ENCODE measurements around the gene ABTB2.
A peak's percentile ranks its signal among the peaks of the same experiment; 100 is the strongest.

Gene ABTB2

DNA sequence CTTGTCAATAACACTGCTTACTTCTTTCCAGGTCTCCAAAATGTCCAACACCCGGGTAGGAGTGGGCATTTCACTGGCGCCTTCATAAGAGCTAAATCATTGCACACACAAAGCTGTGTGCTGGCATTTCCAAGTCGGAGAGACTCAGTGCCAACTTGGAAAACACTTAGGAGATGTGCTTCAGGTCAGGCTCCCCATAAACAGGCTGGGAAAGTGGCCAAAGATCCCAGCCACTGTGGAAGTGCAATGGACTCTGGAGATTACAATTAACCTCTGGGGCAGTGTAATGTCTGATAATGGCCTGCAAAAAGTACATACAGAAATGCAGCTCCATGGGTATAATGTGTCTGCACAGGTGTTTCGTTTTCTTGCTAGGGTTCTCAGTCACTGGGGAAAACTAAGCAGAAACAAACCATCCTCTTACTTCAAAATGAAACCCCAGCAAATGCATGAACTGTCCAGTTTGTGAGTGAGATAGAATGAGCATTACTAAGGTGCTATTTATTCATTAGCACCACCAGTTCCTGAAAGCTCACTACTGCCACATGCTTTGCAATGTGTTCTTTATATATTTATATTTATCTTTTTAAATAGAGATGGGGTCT is 79.0 kb downstream of the ABTB2 start:
- no peak for DNase-seq

GRCh38 chr11:34278175-34278574 is 79.6 kb downstream of the ABTB2 start:
- no peak for DNase-seq

GRCh38 chr11:34277171-34277570 is 80.6 kb downstream of the ABTB2 start:
- DNase-seq: no peak

GRCh38 chr11:34276352-34276864 is 81.4 kb downstream of the ABTB2 start:
- DNase-seq: no peak

DNA sequence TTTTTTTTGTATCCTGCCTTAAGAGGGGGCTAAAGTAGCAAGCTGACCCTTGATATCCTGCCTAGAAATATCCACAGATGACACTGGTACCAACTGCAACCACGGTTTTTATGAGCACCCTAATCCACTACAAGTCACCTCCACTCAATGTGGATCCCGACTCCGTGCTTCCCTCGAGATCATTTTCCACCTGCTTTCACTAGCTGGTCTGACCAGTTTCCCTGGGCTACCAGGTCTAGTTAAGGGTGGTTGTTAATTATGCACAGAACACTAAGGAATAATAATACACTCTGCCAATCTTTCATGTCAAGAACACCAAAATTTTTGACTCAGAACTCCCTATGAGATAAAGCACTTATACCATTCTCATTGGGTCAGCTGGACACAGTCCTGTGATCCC is 82.3 kb downstream of the ABTB2 start:
- DNase-seq: no peak

DNA sequence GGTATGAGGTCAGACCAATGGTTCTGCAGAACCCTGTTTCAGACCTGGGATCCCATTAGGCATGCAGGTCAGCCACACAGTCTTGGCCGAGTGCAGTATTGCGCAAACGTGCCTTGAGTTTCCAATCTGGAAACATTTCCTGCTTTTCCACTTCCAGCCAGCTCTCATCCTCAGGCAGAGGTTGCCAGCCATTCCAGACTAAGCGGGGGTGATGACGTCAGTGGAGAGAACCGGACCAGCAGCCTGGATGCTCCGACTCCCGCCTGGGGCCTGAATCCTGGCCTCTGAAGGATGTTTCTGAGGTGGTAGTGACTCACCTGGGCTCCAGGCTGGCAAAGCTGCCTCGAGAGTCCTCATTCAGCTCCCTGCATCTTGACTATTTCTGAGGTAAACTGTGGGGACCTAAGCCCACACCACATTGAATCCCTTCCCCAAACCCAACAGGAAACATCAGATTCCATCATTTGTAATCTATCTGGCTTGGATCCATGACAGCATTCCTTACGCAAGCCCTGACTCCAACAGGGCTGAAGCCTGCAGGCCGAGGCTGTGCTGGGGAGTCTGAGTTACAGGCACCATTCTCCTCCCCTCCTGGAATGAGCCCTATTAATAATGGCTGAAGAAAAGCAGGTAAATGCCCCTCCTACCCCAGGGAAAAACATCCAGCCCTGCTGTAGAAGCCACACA is 83.0 kb downstream of the ABTB2 start:
- DNase-seq: no peak

DNA sequence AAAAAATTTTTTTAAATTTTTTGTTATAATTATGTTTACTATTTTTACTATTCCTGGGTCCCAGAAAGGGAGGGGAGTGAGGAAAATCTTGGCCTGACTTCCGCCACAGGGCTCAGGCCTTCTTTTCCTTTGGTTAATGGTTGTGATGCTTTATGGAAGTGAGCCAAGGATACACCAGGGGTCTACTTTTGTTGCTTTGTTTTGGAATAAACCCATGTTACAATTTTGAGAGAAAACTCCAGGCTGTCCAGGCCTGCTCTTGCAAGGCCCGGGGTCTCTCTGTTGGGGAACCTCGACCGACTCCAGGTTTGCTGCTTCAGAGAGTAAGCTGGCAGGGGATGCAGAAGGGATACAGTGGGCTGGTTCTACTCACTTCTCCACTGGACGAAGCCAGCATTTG is 84.7 kb downstream of the ABTB2 start:
- DNase-seq: no peak

- DNase-seq: no peak
Observed at GRCh38 chr11:34271727-34272126, 86.1 kb downstream of the ABTB2 start.

- DNase-seq: no peak
Observed at GRCh38 chr11:34270711-34271110, 87.1 kb downstream of the ABTB2 start.

DNA sequence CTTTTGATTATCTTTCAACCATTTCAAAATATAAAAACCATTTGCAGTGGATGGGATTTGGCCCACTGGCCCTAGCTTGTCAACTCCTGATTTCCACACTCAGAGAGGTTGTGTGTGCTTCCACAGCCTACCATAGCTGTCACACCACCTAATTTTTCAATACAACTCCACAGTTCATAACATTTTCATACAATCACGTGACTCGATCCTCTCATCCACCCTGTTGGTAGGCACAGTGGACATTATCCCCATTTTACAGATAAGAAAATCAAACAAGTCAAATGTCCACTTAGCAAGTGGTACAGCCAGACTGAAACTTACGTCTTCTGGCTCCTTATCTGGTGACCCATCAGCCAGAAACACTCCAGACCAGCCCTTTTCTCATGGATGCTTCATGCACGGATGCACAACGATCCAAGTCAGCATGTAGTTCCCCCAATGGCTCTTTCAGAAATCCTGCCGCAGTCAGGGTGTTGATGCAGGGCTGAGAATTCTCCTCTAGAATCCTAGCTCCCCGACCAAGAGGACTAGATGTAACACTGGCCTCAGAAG is 88.0 kb downstream of the ABTB2 start:
- no peak for DNase-seq

- peak; percentile 70 for DNase-seq
Observed at GRCh38 chr11:34268906-34269430, 88.8 kb downstream of the ABTB2 start.

DNA sequence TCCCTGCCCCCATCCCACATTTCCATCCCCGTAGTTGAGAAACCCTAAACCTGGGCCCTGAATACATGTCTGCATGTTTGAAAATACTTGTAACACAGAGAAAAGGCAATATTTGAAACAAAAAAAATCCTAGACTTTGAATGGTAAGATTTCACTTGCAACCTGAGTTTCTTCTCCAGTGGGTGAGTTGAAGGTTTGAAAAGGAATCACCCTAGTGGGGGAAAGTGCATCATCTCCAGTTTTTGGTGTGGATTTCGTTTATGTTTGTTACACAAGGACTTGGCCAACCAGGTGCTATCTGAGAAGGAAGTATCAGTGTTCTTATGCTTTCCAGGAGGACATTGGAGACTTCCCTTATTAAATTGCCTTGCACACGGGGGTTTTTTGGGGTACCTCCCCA is 90.4 kb downstream of the ABTB2 start:
- DNase-seq: no peak

DNA sequence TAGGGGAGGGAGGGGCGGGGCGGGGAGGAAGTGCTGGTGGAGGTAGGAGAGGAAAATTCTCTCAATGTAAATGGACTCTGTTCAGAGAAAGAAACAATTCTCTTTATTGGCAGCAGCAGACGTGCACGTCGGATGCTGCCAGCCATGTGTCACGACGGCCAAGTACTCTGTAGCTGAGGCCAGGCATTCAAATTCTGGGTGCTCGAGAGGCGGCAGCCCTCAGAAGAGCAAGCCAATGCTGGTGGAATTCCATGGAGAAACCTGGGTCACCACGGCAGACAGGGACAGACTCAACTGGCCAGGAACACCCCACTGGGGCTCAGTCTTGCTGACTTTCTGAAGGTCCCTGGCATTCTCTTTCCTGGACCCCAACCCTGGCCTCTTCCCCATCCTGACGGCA is 90.8 kb downstream of the ABTB2 start:
- DNase-seq: no peak

DNA sequence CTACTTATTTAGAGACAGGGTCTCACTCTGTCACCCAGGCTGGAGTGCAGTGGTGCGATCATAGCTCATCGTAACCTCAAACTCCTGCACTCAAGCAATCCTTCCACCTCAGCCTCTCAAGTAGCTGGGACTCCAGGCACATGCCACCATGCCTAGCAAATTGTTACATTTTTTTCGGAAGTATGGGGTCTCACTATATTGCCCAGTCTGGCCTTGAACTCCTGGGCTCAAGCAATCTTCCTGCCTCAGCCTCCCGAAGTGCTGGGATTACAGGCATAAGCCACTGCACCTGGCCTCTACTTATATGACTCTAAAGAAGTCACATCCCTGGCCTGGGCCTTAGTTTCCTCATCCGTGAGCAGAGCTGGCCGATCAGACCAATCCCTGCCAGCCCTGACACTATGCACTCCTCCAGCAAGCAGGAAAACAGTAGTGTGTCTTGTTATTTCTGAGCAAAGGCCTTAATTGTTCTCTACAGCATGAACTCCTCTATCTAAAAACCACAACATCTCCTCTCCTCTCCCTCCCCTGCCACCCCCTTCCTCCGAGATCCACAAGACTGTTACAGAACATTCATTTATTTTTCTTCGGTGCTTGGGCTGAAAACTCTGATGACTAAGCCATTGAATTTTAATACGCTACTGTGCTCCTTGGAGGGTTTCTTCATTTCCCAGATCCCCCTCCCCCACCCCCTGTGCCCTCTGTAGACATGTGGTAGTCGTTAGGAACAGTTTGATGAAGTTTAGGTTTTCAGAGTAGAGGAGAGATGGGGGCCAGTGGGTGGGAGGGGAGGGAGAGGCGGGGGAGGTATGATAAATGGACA is 91.5 kb downstream of the ABTB2 start:
- peak; percentile 82 for DNase-seq

GRCh38 chr11:34264303-34265110 is 93.3 kb downstream of the ABTB2 start:
- no peak for DNase-seq

DNA sequence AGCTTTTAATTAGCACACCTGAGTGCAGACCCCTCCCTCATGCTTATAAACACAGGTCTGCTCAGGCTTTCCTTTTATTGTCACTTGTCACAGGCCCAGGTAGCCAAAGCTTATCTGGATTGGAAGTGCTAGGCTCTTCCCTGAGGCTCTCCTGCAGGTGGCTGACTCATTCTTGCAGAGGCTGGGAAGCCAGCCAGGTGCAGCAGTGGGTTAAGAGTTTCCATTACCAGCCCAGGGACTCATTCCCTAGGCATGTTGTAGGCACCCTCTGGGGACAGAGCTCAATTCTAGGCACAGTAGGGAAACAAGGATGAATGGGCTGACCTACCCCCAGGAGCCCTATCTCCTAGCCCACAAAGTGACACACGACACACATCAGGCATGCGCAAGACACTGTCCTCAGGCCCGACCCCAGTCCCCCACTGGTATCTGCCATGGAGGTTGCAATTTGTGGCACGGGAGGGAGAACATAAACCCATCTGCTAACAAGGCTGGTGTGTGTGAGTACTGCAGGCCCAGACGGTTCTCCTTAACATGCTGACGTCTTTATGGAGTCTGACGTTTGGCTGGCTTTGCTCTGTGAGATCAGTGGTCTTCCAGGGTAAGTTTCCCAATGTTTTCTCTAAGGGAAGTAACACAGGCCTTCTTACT is 94.2 kb downstream of the ABTB2 start:
- no peak for DNase-seq

DNA sequence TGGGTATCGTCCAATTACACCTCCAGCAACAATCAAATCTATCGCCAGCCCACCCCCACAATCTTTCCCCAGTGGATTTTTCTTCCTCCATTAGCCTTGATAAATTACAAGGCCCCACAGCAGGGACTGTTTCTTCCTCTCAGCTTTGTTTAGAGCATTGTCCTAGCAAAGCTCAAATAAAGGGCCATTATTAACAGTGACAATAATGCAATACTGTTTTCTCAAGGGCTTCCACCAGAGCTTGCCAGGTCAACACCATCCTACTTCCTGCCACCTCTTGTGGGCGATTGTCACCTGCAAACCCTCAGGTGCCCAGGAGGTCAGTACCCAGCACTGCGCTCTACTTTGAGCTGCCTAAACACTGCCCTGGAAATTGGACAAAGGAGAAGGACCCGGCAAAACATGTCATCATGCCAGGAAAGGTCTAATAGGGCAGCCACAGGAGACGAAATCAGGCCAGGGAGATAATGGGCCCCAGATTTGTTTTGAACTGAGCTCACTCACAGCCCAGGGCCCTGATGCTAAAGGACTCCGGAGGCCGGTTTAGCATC is 95.2 kb downstream of the ABTB2 start:
- DNase-seq: no peak

DNA sequence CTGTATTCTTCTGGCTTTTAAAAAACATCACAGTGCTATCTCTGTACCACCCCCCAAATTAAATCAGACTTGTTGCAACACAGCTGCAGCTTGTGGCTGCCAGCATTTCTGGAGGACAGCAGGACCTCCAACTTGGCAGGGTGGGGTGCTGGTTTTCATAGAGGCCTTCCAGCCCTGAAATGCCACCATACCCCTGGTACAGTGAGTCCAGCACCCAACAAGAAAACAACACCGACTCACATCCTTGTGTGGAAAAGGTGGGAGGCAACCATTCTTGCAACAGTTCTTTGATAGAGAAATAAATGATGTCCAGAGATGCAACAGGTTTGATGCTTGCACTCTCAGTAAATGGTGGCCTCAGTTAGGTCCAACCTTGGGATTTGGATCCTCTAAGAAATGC is 96.0 kb downstream of the ABTB2 start:
- no peak for DNase-seq

- no peak for DNase-seq
Observed at GRCh38 chr11:34261095-34261494, 96.7 kb downstream of the ABTB2 start.

- no peak for DNase-seq
Observed at GRCh38 chr11:34260072-34260575, 97.7 kb downstream of the ABTB2 start.

- no peak for DNase-seq
Observed at GRCh38 chr11:34259087-34259486, 98.7 kb downstream of the ABTB2 start.
